HG02981 (cell line): ENCODE measurements around the gene ZFHX2.

Source experiments
- ATAC-seq: cut with Tn5 transposase; IDR thresholded peaks from one replicate; pipeline ENCODE4 v1.9.1; 2021; ENCODE audit warnings: mild to moderate bottlenecking, moderate library complexity; ENCODE audit not compliant: unreplicated experiment

ZFHX2 gene

GRCh38 chr14:23523229-23524016, 28.1 kb downstream of the ZFHX2 start:
- ATAC-seq = no peak

DNA sequence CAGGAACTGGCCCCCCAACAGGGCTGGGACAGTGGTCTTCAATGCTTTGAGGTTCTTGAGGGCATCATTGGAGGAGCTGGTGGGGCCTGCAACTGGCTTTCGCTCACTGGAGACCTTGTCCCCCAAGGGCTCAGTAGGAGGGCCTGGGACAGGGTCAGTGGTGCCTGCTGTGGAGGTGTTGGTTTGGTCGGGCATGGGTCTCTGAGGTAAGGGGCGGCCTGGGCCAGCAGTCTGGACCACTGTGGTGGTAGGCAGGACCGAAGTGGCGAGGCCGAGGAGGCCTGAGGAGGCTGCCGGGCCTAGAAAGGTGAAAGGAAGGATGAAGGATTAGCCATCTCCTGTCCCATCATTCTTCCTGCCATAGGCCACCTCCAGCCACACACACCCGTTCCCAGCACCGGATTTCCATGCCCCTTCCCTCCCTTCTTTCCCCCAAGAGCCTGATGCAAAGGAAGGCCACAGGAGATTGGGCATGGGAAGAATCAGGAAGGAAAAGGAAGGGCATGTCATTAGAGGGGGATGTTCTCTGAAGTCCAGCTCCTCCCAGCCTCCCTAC, 28.8 kb downstream of the ZFHX2 start:
- no peak for ATAC-seq

DNA sequence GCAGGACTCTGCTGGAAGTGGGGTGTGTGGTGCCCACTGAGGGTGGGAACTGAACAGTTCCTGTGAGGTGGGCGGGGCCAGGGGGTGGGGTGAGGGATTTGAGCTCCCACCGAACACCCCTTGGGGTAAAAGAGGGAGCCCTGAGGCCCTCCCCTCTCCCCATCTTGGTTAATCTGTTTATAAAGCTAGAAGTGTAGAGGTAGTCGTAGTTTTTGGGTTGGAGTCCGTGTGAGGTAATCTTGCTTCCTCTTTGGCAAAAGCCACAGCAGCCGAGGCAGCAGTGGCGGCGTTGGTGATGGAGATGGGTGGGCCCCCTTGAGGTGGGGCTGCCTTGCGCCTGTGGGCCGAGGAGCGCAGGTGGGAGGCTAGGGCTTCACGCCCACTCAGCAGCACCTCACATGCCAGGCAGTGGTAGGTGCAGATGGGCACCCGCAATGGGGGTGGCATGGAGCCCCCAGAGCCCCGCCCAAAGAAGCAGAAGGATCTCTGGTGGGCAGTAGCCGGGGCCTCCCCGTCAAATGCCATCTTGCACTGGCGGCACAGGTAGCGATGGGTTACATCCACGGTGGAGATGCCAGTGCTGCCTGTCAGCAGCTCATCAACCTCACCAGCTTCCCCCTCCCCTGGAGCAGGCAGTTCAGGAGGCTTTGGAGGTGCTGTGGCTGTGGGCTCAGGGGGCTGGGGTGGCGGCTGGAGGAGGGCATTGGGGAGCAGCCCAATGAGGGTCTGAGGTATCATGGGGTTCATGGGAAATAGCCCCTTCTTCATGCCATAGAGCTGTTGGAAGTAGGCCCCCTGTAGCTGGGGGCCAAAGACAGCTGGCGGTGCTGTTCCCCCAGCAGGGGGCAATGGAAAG, 29.6 kb downstream of the ZFHX2 start:
- ATAC-seq = no peak

GRCh38 chr14:23520899-23521533, 30.5 kb downstream of the ZFHX2 start:
- no peak for ATAC-seq

- ATAC-seq = no peak
Observed at GRCh38 chr14:23518709-23519108, 32.9 kb downstream of the ZFHX2 start.

DNA sequence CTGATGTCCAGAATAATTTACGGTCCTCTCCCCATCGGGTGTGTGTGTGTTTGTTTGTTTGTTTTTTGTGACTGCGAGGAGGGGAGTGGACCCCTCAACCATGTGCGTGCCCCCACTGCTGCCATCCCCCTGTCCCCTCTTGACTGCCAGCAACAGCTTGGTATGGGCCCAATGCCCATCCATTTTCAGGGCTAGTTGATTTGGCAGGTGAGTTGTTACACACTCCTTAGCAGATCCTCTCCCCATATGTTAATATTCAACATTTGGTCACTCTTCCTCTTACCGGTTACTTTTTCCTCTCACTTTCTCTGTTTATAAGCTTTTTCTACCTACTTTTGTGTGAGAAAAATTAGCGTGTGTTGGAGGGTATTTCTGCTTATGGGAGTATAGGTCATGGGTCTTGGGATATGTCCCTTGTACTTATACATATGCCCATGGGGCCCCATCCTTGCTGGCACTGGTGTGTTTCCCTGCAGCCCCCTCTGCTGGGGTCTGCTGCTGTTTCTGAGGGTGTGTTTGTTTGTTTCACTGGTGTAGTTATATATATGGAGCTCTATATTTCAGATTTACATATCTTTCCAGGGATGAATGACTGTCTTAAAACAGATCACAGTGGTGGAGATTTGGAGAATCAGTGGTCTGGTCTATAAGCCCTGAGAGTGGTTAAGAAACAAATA, 33.8 kb downstream of the ZFHX2 start:
- ATAC-seq = no peak

DNA sequence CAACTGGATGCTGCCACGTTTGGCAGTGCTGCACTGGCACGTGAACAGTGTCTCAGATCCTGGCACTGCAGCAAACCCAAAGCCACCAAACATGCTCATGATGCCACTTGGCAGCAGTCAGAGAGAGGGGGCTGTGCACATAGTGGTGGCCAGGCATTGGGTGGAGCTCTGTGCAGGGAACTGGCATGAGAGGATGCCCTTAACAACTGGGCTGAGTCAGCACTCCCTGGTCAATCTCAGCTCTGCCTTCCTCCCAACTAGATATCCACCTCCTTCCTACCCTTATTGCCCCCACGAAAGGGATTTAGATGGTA, 37.0 kb downstream of the ZFHX2 start:
- no peak for ATAC-seq

DNA sequence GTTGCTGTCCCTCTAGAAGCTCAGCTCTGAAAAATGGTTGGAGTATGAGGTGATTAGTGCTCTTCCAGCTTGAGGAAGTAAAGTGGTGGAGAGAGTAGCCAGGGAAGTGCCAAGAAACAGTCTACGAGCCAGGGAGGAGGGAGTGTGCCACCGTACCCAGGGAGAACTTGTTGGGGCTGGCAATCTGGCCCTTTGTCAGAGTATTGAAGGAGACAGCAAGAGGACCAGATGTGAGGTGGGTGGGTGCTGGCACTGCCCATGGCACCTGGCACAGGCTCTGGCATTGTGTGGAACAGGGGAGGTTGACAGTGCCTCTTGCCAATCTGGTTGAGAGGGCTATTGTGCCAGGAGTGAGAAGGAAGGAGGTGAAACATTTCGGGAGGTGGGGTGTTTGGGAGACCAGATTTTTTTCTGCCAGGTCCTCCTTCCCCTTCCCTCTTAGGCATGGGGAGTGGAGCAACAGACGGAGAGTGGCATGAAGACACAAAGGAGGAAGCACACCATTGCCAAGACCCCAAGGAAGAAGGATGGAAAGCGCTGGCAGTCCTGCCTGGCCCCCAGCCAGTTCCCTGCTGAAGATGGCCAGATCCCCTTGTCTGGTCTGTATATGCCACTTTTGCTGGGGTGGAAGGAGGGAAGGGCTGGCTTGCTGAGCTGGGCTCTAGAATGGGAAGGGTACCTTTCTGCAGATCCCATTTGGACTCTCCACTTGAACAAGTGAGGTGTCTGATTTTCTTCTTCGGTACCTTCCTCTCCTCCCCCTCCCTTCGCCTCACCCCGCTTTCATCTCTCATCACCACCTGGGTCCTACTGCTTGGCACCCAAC, 37.5 kb downstream of the ZFHX2 start:
- no peak for ATAC-seq

GRCh38 chr14:23513005-23513817, 38.4 kb downstream of the ZFHX2 start:
- ATAC-seq = no peak

DNA sequence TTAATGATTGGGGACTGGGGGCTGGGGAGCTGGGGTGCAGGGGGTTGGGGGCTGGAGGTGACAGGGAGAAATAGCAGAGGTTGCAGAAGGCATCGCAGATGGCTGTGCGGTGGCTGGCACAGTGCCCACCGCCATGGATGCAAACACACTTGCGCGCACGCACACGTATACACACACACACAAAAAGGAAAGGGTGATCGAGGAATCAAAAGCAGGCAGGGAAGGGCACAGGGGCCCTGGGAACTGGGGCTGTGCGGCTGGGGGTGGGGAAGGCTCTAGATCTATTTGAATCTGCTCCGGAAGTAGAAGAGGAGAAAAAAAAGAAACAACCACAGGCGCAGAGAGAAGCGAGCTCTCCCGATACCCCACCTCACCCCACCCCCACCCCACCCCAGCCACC, 39.4 kb downstream of the ZFHX2 start:
- ATAC-seq = no peak

- no peak for ATAC-seq
Observed at GRCh38 chr14:23494223-23494622, 57.3 kb downstream of the ZFHX2 start.

GRCh38 chr14:23492618-23493272, 58.8 kb downstream of the ZFHX2 start:
- no peak for ATAC-seq

DNA sequence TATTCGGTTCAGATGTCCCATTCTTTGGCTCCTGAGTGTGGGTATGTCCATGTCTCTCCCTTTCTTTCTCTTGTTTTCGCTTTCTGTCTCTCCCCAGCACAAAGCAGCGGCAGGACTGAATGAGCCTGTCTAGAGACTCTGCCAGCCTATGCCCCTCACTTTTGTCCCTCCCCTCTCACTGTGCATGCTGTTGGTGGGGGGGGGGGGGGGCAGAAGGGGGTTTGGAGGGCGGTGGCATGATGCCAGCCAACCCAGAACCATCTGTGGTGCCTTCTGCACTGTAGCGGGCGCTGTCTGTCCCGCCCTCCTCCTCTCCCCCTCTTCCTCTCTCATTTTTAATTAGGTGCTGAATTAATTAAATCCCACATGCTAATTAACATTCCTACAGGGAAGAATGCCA, 64.3 kb downstream of the ZFHX2 start:
- ATAC-seq = no peak

DNA sequence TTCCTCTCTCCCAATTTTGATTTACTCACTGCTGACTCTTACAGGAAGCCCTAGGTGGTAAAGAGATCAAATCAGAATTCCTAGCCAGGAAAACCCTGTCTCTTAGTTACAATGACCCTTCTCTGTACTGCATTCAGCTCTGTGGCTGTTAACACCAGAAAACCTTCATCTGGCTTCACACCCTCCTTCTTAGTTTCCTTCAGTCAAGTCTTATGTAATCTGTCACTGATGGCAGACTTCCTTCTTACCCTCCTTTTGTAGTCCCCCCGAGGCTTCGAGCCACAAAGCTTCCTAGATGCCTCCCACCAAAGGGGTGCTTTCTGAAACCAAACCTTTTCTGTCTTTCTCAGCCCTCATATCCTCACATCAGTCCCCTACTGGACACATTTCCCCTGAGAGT, 65.5 kb downstream of the ZFHX2 start:
- ATAC-seq = no peak

DNA sequence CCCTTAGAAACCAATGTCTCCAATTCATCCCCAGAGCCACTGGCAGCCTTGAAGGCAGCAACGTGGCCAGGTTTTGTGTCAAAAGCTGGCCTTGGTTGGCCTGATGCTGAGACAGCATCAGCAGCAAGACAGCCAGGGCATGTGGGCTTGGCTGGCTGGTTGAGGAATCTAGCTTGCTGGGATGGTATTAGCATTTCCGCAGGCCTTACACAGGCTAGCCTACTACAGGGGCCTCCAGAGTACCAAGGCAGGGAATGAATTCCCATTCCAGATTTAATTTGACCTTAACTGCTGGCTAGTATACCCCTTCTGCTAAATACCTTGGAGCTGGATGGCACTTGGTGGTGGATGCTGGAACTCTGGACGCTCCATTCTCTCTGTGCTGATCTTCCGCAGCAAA, 66.2 kb downstream of the ZFHX2 start:
- no peak for ATAC-seq

DNA sequence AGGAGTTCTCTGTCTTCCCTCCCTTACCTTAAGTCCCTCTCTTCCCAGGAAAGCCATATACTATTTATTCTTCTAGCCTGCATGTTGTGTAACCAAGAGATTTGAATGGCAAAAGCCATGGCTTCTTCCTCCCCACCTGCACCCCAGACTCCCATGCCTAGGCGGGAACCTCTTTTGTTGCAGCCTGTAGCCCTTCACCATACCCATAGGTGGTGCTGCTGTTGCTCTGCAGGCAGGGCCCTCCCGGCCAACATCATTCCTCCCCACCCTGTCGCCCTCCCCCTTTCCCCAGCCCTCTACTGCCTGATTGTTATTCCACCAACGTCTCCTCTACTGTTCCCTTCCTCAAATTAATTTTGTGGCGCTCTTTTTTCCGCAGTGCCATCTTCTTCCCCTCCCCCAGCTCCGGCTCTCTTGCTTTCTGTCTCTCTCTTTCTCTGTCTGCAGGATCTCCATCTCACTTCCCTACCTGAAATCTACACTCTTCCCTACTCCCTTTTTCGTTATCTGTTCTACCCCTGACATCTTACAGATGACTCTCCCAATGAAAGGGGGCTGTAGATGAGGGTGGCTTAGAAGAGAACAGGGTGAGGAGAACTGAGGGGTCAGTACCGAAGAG, 68.2 kb downstream of the ZFHX2 start:
- no peak for ATAC-seq

GRCh38 chr14:23482823-23483148, 68.8 kb downstream of the ZFHX2 start:
- no peak for ATAC-seq

DNA sequence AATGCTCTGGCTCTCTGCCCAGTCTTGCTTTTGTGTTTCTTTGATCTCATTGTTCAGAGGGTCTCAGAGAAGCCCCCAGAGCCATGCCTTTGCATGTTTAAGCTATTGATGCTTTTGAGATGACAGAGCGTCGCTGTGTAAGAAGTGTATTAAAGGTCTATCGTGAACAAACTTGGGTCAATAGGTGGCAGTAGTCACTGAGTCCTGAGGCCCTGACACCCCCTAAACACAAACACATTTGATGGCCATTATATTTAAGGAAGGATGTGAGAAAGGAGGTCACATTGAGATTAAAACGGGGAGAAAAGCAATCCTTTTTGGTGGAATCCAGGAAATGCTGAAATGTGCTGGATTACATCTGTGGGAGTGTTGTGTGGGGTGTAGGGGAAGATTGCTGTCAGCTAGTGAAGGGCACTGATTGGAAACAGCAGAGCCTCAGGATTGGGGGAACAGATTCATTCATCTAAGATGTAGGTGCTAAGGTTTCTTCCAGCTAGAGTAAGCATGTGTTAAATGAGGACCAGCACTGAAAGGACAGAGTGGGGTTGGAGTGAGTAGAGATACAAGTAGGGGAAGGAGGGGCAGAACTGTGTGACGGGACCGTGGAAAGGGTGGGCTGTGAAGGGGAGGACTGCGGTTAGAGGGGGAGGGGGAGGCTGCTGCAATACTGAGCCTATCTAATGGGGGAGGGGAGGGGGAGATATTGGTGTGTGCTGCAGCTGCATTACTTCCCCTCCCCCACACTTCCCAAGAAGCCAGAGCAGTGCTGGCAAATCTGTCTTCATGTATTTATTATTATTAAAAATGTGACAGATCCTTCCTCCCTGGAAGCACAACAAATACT, 69.4 kb downstream of the ZFHX2 start:
- ATAC-seq = no peak
